ENCODE data around the gene GABRB1.

GABRB1 gene

GRCh38 chr4:47031011-47031678 lies at the start of gene GABRB1:
Gene GABRB1 (plus strand): TSS chr4:47031567.
- peak in 1 of 2 donors; percentile 13 for DNase-seq

- DNase-seq = no peak
These were observed 46.6 kb upstream of the GABRB1 start for GRCh38 chr4:46984781-46985180.

GRCh38 chr4:46986922-46987638 lies 44.3 kb upstream of the GABRB1 start:
- DNase-seq = no peak

- DNase-seq = no peak
These were observed 39.0 kb upstream of the GABRB1 start for GRCh38 chr4:46992338-46992737.

GRCh38 chr4:46993075-46994006 lies 38.0 kb upstream of the GABRB1 start, which contains the start of gene GABRA4:
Gene GABRA4 (minus strand): TSS chr4:46993581. CDS start chr4:46993424, 157 bp downstream.
- no peak for DNase-seq

GRCh38 chr4:46994007-46994405 lies 37.4 kb upstream of the GABRB1 start:
- DNase-seq = no peak

- DNase-seq = no peak
These were observed 31.8 kb upstream of the GABRB1 start for GRCh38 chr4:46999566-46999965.

GRCh38 chr4:47000406-47000805 lies 31.0 kb upstream of the GABRB1 start:
- no peak for DNase-seq

GRCh38 chr4:47002580-47002979 lies 28.8 kb upstream of the GABRB1 start:
- no peak for DNase-seq

- no peak for DNase-seq
These were observed 20.9 kb upstream of the GABRB1 start for GRCh38 chr4:47010347-47010911.

GRCh38 chr4:47010912-47011446 lies 20.4 kb upstream of the GABRB1 start:
- peak in 1 of 2 donors; percentile 39 for DNase-seq

GRCh38 chr4:47012676-47013075 lies 18.7 kb upstream of the GABRB1 start:
- no peak for DNase-seq

GRCh38 chr4:47013373-47013772 lies 18.0 kb upstream of the GABRB1 start:
- no peak for DNase-seq

- no peak for DNase-seq
These were observed 14.3 kb upstream of the GABRB1 start for GRCh38 chr4:47017081-47017480.

- DNase-seq = no peak
These were observed 13.9 kb upstream of the GABRB1 start for GRCh38 chr4:47017494-47017893.

GRCh38 chr4:47031751-47032404 lies 511 bp downstream of the GABRB1 start:
- DNase-seq = peak in 1 of 2 donors; percentile 2

GRCh38 chr4:47032405-47033106 lies 1.2 kb downstream of the GABRB1 start:
- DNase-seq = peak; percentile 15 to 55

GRCh38 chr4:47038263-47038662 lies 6.9 kb downstream of the GABRB1 start:
- no peak for DNase-seq

- DNase-seq = no peak
These were observed 9.5 kb downstream of the GABRB1 start for GRCh38 chr4:47040828-47041227.

GRCh38 chr4:47043821-47044220 lies 12.5 kb downstream of the GABRB1 start:
- no peak for DNase-seq

GRCh38 chr4:47045261-47045660 lies 13.9 kb downstream of the GABRB1 start:
- no peak for DNase-seq

Data from CD4-positive, alpha-beta T cell treated with Interleukin-1 beta for 1 hour (primary cell).